K562 (cell line): ENCODE results near the gene RXRA. TPM values are rescaled to one million over a fixed set of nuclear protein-coding genes. Genes with fewer than 3 reads are reported as not detected.

Source experiments
- ATAC-seq: fragments of 200-7000 bp; cut with Tn5 transposase; 3 replicates; pipeline ENCODE4 v1.9.1; 2020; ENCODE audit warnings: moderate library complexity
- BruUV-seq: library from RNA; stranded (reverse); fragments of 400-500 nt; replicated peaks from 2 replicates; lab custom pipeline; 2021; lab: Mats Ljungman, UMichigan
- CTCF ChIA-PET: fragments of 300-600 bp; formaldehyde crosslinking; extraction: SDS; loops from one replicate; lab custom pipeline; 2021; ENCODE audit warnings: low intra/inter-chr PET ratio; lab: Yijun Ruan, JAX
- POLR2A ChIA-PET: fragments of 300-600, 350-650 bp; sonication (Branson Sonifier 250); formaldehyde crosslinking; extraction: SDS; loops from one replicate; lab custom pipeline; 2021; ENCODE audit warnings: antibody characterized with exemption, inconsistent platforms; lab: Yijun Ruan, JAX
- DNase-seq, 4 experiments: peaks; one replicate each; pipeline versions ENCODE4 v3.0.0 to v3.0.0-alpha.2; 2011 to 2018; ENCODE audit warnings: low spot score in 3 of 4, mixed read lengths in 3 of 4; ENCODE audit errors: extremely low read depth in 1 of 4
- FAIRE-seq: peaks from 2 replicates; lab custom pipeline; 2011; peaks lifted over from hg19 to GRCh38; lab: Jason Lieb, UNC
- H2AFZ ChIP-seq: 2 replicates; pipeline ENCODE4 v1.6.0; 2011; ENCODE audit warnings: low read depth, low read length, control low read depth, inconsistent platforms
- H3K27ac ChIP-seq: fragments of 200-600 bp; 3 replicates; pipeline ENCODE4 v1.8.0; 2011; ENCODE audit warnings: low read depth, mild to moderate bottlenecking, control low read depth, inconsistent platforms, low read length, moderate library complexity, mixed read lengths; ENCODE audit errors: extremely low read depth
- H3K27me3 ChIP-seq, 2 experiments: fragments of 300-600 bp in 1 of 2; 2 replicates in 1 of 2; 3 replicates in 1 of 2; pipeline versions ENCODE4 v1.6.0 to v1.8.0; 2011; ENCODE audit warnings: inconsistent platforms in 2 of 2, low read length in 2 of 2, mild to moderate bottlenecking in 1 of 2, mixed read lengths in 1 of 2, moderate library complexity in 1 of 2; ENCODE audit not compliant: control insufficient read depth in 2 of 2, insufficient read depth in 2 of 2
- H3K36me3 ChIP-seq: fragments of 300-600 bp; 3 replicates; pipeline ENCODE4 v1.8.0; 2011; ENCODE audit warnings: mild to moderate bottlenecking, low read length, inconsistent platforms; ENCODE audit not compliant: control insufficient read depth, insufficient read depth
- H3K4me1 ChIP-seq, 2 experiments: fragments of 200-600 bp in 1 of 2; replicated peaks in 1 of 2; 2 replicates in 1 of 2; 3 replicates in 1 of 2; pipeline versions ENCODE4 v1.5.1 to v1.8.0; 2011; ENCODE audit warnings: inconsistent platforms in 2 of 2, low read length in 2 of 2, mild to moderate bottlenecking in 1 of 2, mixed read lengths in 1 of 2, moderate library complexity in 1 of 2; ENCODE audit not compliant: control insufficient read depth in 2 of 2, insufficient read depth in 2 of 2
- H3K4me2 ChIP-seq: 2 replicates; pipeline ENCODE4 v1.6.1; 2011; ENCODE audit warnings: low read length, control low read depth, inconsistent platforms, mixed read lengths; ENCODE audit not compliant: insufficient read depth
- H3K4me3 ChIP-seq: fragments of 200-600 bp; sonication (generic), shearing (Covaris generic); 2 replicates; pipeline ENCODE4 v1.5.1; 2016; ENCODE audit warnings: control low read depth, inconsistent platforms
- H3K79me2 ChIP-seq: fragments of 200-600 bp; 3 replicates; pipeline ENCODE4 v1.8.0; 2011; ENCODE audit warnings: low read length, inconsistent platforms; ENCODE audit not compliant: control insufficient read depth, insufficient read depth
- H3K9ac ChIP-seq, 2 experiments: 2 replicates each; pipeline versions ENCODE4 v1.6.0 to v1.6.1; 2011; ENCODE audit warnings: low read depth in 2 of 2, low read length in 2 of 2, control low read depth in 1 of 2, inconsistent platforms in 1 of 2, mild to moderate bottlenecking in 1 of 2, mixed read lengths in 1 of 2; ENCODE audit not compliant: insufficient read depth in 1 of 2
- H3K9me1 ChIP-seq: one replicate; pipeline ENCODE4 v1.6.0; 2011; ENCODE audit warnings: inconsistent platforms, mild to moderate bottlenecking, low read length, moderate library complexity; ENCODE audit not compliant: control insufficient read depth, insufficient read depth
- H3K9me3 ChIP-seq: replicated peaks from 2 replicates; pipeline ENCODE4 v1.5.1; 2011; ENCODE audit warnings: low read depth, low read length, inconsistent platforms; ENCODE audit not compliant: control insufficient read depth, insufficient read depth
- H4K20me1 ChIP-seq: replicated peaks from 2 replicates; pipeline ENCODE4 v1.6.1; 2011; ENCODE audit warnings: low read length, inconsistent platforms, mixed read lengths; ENCODE audit not compliant: control insufficient read depth, insufficient read depth
- CAMTA2 ChIP-seq: fragments of 250-450 bp; sonication (Bioruptor Pico); conservative IDR thresholded peaks from 2 replicates; pipeline ENCODE4 v1.5.1; 2022
- CCAR2 ChIP-seq: fragments of 200-400 bp; formaldehyde crosslinking; IDR thresholded peaks from 2 replicates; pipeline ENCODE4 v1.6.1; 2017; ENCODE audit warnings: mild to moderate bottlenecking, low read depth, low read length
- CHD4 ChIP-seq: fragments of 200-600 bp; sonication (generic); IDR thresholded peaks from 3 replicates; pipeline ENCODE4 v1.6.1; 2012; ENCODE audit warnings: low read depth, mild to moderate bottlenecking, mixed read lengths, low read length, inconsistent platforms; ENCODE audit not compliant: insufficient read depth, insufficient replicate concordance, poor library complexity, severe bottlenecking
- ERF ChIP-seq: fragments of 450-650 bp; formaldehyde crosslinking; IDR thresholded peaks from 2 replicates; pipeline ENCODE4 v1.4.0; 2020; ENCODE audit warnings: mild to moderate bottlenecking, mixed read lengths
- ETV5 ChIP-seq: sonication (generic); formaldehyde crosslinking; IDR thresholded peaks from 2 replicates; pipeline ENCODE4 v1.4.0; 2020; ENCODE audit warnings: low read depth, mild to moderate bottlenecking, missing genetic modification reagents
- FOXJ2 ChIP-seq: fragments of 200-800 bp; sonication (Bioruptor generic); IDR thresholded peaks from 2 replicates; pipeline ENCODE4 v1.6.1; 2016; ENCODE audit warnings: missing genetic modification characterization, missing compliant biosample characterization
- HMGN3 ChIP-seq: IDR thresholded peaks from 2 replicates; pipeline ENCODE4 v1.6.1; 2011; ENCODE audit warnings: borderline replicate concordance, low read depth, mild to moderate bottlenecking, mixed read lengths, low read length; ENCODE audit not compliant: insufficient read length; ENCODE audit errors: extremely low read depth
- MYBL2 ChIP-seq, 2 experiments: fragments of 450-650 bp in 1 of 2; sonication (generic) in 1 of 2; formaldehyde crosslinking in 1 of 2; IDR thresholded peaks; 2 replicates each; pipeline versions ENCODE4 v1.6.1 to v1.8.1; 2017 to 2022; ENCODE audit warnings: borderline replicate concordance in 1 of 2, inconsistent platforms in 1 of 2, low read depth in 1 of 2, mild to moderate bottlenecking in 1 of 2, missing genetic modification reagents in 1 of 2, moderate library complexity in 1 of 2
- SMAD2 ChIP-seq: fragments of 150-350 bp; IDR thresholded peaks from 2 replicates; pipeline ENCODE4 v1.6.1; 2014; ENCODE audit warnings: low read depth, mild to moderate bottlenecking, low read length
- SREBF1 ChIP-seq: fragments of 150-350 bp; IDR thresholded peaks from 2 replicates; pipeline ENCODE4 v1.6.1; 2014; ENCODE audit warnings: antibody characterized with exemption, low read depth, low read length, borderline replicate concordance
- TCF3 ChIP-seq: sonication (generic); formaldehyde crosslinking; IDR thresholded peaks from 2 replicates; pipeline ENCODE4 v1.4.0; 2020; ENCODE audit warnings: mild to moderate bottlenecking, missing genetic modification reagents
- ZNF23 ChIP-seq: fragments of 250-450 bp; sonication (Bioruptor Pico); IDR thresholded peaks from 2 replicates; pipeline ENCODE4 v1.4.0; 2020; ENCODE audit warnings: mild to moderate bottlenecking
- ZZZ3 ChIP-seq: fragments of 450-650 bp; IDR thresholded peaks from 2 replicates; pipeline ENCODE4 v1.6.1; 2016; ENCODE audit warnings: antibody characterized with exemption, mild to moderate bottlenecking, moderate library complexity
- WGBS: fragments of 100-300 bp; shearing (Covaris generic); methylation state at CpG from one replicate; pipeline ENCODE4 v1.1.6; 2016; ENCODE audit warnings: low coverage, mixed read lengths; ENCODE audit not compliant: insufficient coverage; ENCODE audit errors: missing lambda C conversion rate; 5-methylcytosine and 5-hydroxymethylcytosine counted together
- in situ Hi-C: fragments of 300-500 bp; cut with MboI; formaldehyde crosslinking; loops from 4 replicates; pipeline ENCODE4 v1.15.0; 2018; ENCODE audit warnings: inconsistent platforms, mixed read lengths
- intact Hi-C: fragments of 100-400 bp; cut with micrococcal nuclease; formaldehyde crosslinking; loops from 2 replicates; pipeline ENCODE4 v1.14.2; 2022
- polyA plus RNA-seq, 8 experiments: library from polyadenylated mRNA; depleted of rRNA in 4 of 8; stranded (reverse) in 5 of 8; unstranded in 3 of 8; fragments of >200 nt; fragmentation: Nextera tagmentation in 2 of 8; fragmentation: Illumina TruSeq in 1 of 8; extraction: Ambion mirVana in 2 of 8; extraction: Trizol in 1 of 8; gene quantifications; 2 replicates each; pipeline versions ENCODE4 v1.2.1 to v1.2.3, GENCODE V29; 2011 to 2014; ENCODE audit warnings: inconsistent platforms in 1 of 8, missing spikeins in 1 of 8
- total RNA-seq, 7 experiments: library from RNA; depleted of rRNA in 6 of 7; stranded (reverse); fragments of >200 nt in 6 of 7; fragmentation: Illumina TruSeq in 2 of 7; extraction: Trizol in 2 of 7; gene quantifications; 2 replicates each; pipeline versions ENCODE4 v1.2.1 to v1.2.3, GENCODE V29; 2011 to 2021; ENCODE audit warnings: low replicate concordance in 1 of 7
- TF ChIP-seq, protein P1 (sequence below): fragments of 450-650 bp; IDR thresholded peaks from 2 replicates; pipeline ENCODE4 v1.6.1; 2016; ENCODE audit warnings: antibody characterized with exemption
- TF ChIP-seq, protein P2 (sequence below): sonication (generic); IDR thresholded peaks from 2 replicates; pipeline ENCODE4 v1.6.1; 2016
- TF ChIP-seq, protein P3 (sequence below): IDR thresholded peaks from 2 replicates; pipeline ENCODE4 v1.6.1; 2011; ENCODE audit warnings: borderline replicate concordance, low read depth, mild to moderate bottlenecking, moderate library complexity, low read length; ENCODE audit not compliant: insufficient read depth, poor library complexity, severe bottlenecking

RXRA gene
- total and polyA plus RNA-seq, 9 of the 15 experiments (the other 6 are each of a cell fraction or from before 2014, with no cell fraction given): 0.35 to 23.6 (median 4.6) TPM

DNA sequence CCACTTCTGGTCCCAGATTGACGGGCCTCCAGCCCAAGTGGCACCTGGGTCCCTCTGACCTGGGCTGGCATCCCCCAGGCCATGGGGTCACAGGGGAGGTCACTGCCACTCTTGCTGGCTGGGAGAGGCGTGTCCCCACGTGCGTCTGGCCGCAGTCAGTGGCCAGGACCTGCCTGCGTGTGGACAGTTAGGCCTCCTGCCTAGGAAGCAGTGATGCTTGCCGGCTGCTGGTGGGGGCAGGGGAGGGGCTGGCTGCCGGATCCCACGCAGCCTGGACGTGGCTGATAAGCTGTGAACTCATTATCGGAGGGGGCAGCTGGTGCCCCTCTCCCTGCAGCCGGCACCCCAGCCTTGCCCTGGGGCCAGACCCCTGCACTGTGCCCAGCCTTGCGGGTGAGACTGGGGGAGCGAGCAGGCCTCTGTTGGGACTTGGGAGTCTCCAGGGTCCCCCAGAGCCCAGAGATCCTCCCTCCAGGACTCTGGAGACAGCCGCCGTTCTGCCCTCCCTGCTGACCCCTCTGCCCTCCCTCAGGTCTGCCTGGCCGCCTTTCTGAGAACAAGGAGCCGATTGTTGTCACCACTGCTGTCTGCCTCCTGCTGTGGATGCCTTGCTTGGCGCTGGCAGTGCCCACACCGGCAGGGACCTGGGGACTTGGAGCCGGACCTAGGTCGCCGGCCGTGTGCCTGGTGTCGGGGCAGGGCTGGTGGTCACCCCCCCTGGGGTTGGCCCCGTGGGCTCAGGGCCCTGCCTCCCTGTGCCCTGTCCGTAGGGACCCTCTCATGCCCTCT is 12.3 kb downstream of the RXRA start:
- DNase-seq (peak; percentile 89 to 95 (median 93)), FAIRE-seq (peak; percentile 99), ATAC-seq (peak; percentile 91)
- Histone ChIP-seq H3K36me3 (no peaks in the 10 kb centered on the region; the same call in 2 of the 3 replicates), H3K27ac (peak overlapping the region; percentile 81), H4K20me1 (peaks cover 23% of the 10 kb centered on the region), H3K9me3 (no peaks in the 10 kb centered on the region), H3K4me1 (peaks cover 37 to 100% of the 10 kb centered on the region in 2 experiments), H3K9me1 (peaks cover 5% of the 10 kb centered on the region), H2AFZ (no peak overlapping the region), H3K4me3 (peak overlapping the region; percentile 2; the same call in 1 of the 2 replicates), H3K27me3 (no peaks in the 10 kb centered on the region), H3K79me2 (peaks cover 85% of the 10 kb centered on the region), H3K9ac (peak overlapping the region; percentile 66 to 87), H3K4me2 (peak overlapping the region; percentile 67)
- ChIA-PET POLR2A (interaction anchor here (0.6 kb wide), 1 partner anchor 16 kb away, joined by 3 read pairs; no protein-coding TSS in a partner anchor), CTCF (no interaction called here)
- no TSS peak for BruUV-seq
- WGBS: 8% methylated on average over 25 of the region's 27 CpGs
- in situ Hi-C loops (no loop called here), intact Hi-C loops (no loop called here)
- TF ChIP-seq TCF3: peak; percentile 100
- no peak for TF ChIP-seq ZZZ3
- no peak for TF ChIP-seq CHD4
- TF ChIP-seq, protein P1, sequence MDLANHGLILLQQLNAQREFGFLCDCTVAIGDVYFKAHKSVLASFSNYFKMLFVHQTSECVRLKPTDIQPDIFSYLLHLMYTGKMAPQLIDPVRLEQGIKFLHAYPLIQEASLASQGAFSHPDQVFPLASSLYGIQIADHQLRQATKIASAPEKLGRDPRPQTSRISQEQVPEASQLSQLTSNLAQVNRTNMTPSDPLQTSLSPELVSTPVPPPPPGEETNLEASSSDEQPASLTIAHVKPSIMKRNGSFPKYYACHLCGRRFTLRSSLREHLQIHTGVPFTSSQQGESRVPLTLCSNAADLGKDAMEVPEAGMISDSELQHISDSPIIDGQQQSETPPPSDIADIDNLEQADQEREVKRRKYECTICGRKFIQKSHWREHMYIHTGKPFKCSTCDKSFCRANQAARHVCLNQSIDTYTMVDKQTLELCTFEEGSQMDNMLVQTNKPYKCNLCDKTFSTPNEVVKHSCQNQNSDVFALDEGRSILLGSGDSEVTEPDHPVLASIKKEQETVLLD: peak; percentile 88
- 0 out of 2 replicates have a peak, but pooled peaks have one; percentile 33 for TF ChIP-seq ERF (CRISPR knock-in tag)
- peak; percentile 85 for TF ChIP-seq ETV5 (CRISPR knock-in tag)
- no peak for TF ChIP-seq SMAD2
- TF ChIP-seq MYBL2 (IDR thresholded peaks at IDR 0.05; ENCODE audit: low read depth): no peak
- TF ChIP-seq MYBL2 (CRISPR knock-in tag; IDR thresholded peaks at IDR 0.05; ENCODE audit: borderline replicate concordance): no peak
- TF ChIP-seq, protein P2, sequence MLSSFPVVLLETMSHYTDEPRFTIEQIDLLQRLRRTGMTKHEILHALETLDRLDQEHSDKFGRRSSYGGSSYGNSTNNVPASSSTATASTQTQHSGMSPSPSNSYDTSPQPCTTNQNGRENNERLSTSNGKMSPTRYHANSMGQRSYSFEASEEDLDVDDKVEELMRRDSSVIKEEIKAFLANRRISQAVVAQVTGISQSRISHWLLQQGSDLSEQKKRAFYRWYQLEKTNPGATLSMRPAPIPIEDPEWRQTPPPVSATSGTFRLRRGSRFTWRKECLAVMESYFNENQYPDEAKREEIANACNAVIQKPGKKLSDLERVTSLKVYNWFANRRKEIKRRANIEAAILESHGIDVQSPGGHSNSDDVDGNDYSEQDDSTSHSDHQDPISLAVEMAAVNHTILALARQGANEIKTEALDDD: no peak; the same call in 1 of the 2 replicates
- TF ChIP-seq, protein P3, sequence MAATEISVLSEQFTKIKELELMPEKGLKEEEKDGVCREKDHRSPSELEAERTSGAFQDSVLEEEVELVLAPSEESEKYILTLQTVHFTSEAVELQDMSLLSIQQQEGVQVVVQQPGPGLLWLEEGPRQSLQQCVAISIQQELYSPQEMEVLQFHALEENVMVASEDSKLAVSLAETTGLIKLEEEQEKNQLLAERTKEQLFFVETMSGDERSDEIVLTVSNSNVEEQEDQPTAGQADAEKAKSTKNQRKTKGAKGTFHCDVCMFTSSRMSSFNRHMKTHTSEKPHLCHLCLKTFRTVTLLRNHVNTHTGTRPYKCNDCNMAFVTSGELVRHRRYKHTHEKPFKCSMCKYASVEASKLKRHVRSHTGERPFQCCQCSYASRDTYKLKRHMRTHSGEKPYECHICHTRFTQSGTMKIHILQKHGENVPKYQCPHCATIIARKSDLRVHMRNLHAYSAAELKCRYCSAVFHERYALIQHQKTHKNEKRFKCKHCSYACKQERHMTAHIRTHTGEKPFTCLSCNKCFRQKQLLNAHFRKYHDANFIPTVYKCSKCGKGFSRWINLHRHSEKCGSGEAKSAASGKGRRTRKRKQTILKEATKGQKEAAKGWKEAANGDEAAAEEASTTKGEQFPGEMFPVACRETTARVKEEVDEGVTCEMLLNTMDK: no peak
- TF ChIP-seq CAMTA2: no peak
- TF ChIP-seq ZNF23: no peak
- no peak for TF ChIP-seq SREBF1
- TF ChIP-seq HMGN3: peak; percentile 100
- TF ChIP-seq CCAR2: no peak
- TF ChIP-seq FOXJ2: no peak
